HepG2 (cell line): ENCODE measurements around the gene CHD9NB. TPM values are rescaled to one million over a fixed set of nuclear protein-coding genes. Genes with fewer than 3 reads are reported as not detected.

Experiments
- FOXA1 ChIP-seq, 2 experiments: fragments of 450-650 bp in 1 of 2; sonication (generic) in 1 of 2; formaldehyde crosslinking in 1 of 2; IDR thresholded peaks; 2 replicates each; pipeline versions ENCODE4 v1.4.0 to v1.6.1; 2016 to 2020; ENCODE audit warnings: missing genetic modification reagents in 1 of 2
- GATAD2A ChIP-seq: IDR thresholded peaks from 2 replicates; pipeline ENCODE4 v1.6.1; 2016
- HOXA3 ChIP-seq: sonication (generic); formaldehyde crosslinking; IDR thresholded peaks from 2 replicates; pipeline ENCODE4 v1.5.0; 2020; ENCODE audit warnings: missing genetic modification reagents
- MAFK ChIP-seq, 2 experiments: IDR thresholded peaks in 1 of 2; conservative IDR thresholded peaks in 1 of 2; 2 replicates each; pipeline ENCODE4 v1.6.1; 2011; ENCODE audit warnings: improper control_type of control experiment in 2 of 2, low read length in 2 of 2
- PAF1 ChIP-seq: IDR thresholded peaks from 2 replicates; pipeline ENCODE4 v1.6.1; 2016; ENCODE audit warnings: missing genetic modification reagents, missing compliant biosample characterization
- PLRG1 ChIP-seq: fragments of 450-650 bp; conservative IDR thresholded peaks from 2 replicates; pipeline ENCODE4 v1.6.1; 2016
- SMAD9 ChIP-seq: sonication (generic); formaldehyde crosslinking; IDR thresholded peaks from 2 replicates; pipeline ENCODE4 v1.5.1; 2020; ENCODE audit warnings: mild to moderate bottlenecking, missing genetic modification reagents
- STAG1 ChIP-seq: sonication (generic); formaldehyde crosslinking; IDR thresholded peaks from 2 replicates; pipeline ENCODE4 v1.4.0; 2020; ENCODE audit warnings: missing genetic modification reagents
- TCF7L2 ChIP-seq: IDR thresholded peaks from 2 replicates; pipeline ENCODE4 v1.6.1; 2011; ENCODE audit warnings: mild to moderate bottlenecking, low read depth, low read length, moderate library complexity
- ZNF224 ChIP-seq: sonication (generic); formaldehyde crosslinking; IDR thresholded peaks from 2 replicates; pipeline ENCODE4 v1.5.0; 2020; ENCODE audit warnings: mild to moderate bottlenecking, missing genetic modification reagents
- ZNF446 ChIP-seq: sonication (generic); formaldehyde crosslinking; IDR thresholded peaks from 2 replicates; pipeline ENCODE4 v1.5.0; 2020; ENCODE audit warnings: mild to moderate bottlenecking, missing genetic modification reagents
- ZNF484 ChIP-seq: sonication (generic); formaldehyde crosslinking; IDR thresholded peaks from 2 replicates; pipeline ENCODE4 v1.5.1; 2020; ENCODE audit warnings: mild to moderate bottlenecking, low read depth, missing genetic modification reagents, borderline replicate concordance
- ZNF570 ChIP-seq: sonication (generic); formaldehyde crosslinking; IDR thresholded peaks from 2 replicates; pipeline ENCODE4 v1.4.0; 2020; ENCODE audit warnings: mild to moderate bottlenecking, missing genetic modification reagents, borderline replicate concordance
- ZNF720 ChIP-seq: sonication (generic); formaldehyde crosslinking; IDR thresholded peaks from 2 replicates; pipeline ENCODE4 v1.4.0; 2020; ENCODE audit warnings: missing genetic modification reagents
- polyA plus RNA-seq, 8 experiments: library from polyadenylated mRNA; depleted of rRNA in 3 of 8; stranded (reverse) in 7 of 8; unstranded in 1 of 8; fragments of >200 nt; fragmentation: Illumina TruSeq in 4 of 8; extraction: Trizol in 4 of 8; gene quantifications; 2 replicates each; pipeline versions ENCODE4 v1.2.1 to v1.2.3, GENCODE V29; 2011 to 2016; ENCODE audit warnings: low read depth in 4 of 8, missing spikeins in 1 of 8, mixed read lengths in 1 of 8; ENCODE audit not compliant: insufficient read depth in 1 of 8
- total RNA-seq, 5 experiments: library from RNA; depleted of rRNA; stranded (reverse); fragments of >200 nt; fragmentation: Illumina TruSeq; extraction: Trizol; gene quantifications; 2 replicates each; pipeline ENCODE4 v1.2.3, GENCODE V29; 2016; ENCODE audit warnings: low read depth in 1 of 5
- TF ChIP-seq, protein P1 (sequence below): sonication (generic); formaldehyde crosslinking; IDR thresholded peaks from 2 replicates; pipeline ENCODE4 v1.4.0; 2020; ENCODE audit warnings: missing genetic modification reagents
- TF ChIP-seq, protein P2 (sequence below): sonication (generic); formaldehyde crosslinking; IDR thresholded peaks from 2 replicates; pipeline ENCODE4 v1.4.0; 2020; ENCODE audit warnings: mild to moderate bottlenecking, missing genetic modification reagents
- TF ChIP-seq, protein P3 (sequence below): sonication (generic); formaldehyde crosslinking; IDR thresholded peaks from 2 replicates; pipeline ENCODE4 v1.4.0; 2020; ENCODE audit warnings: mild to moderate bottlenecking, missing genetic modification reagents
- TF ChIP-seq, protein P4 (sequence below): IDR thresholded peaks from 2 replicates; pipeline ENCODE4 v1.6.1; 2016; ENCODE audit warnings: low read depth

The CHD9NB gene
- total and polyA plus RNA-seq, 2 of the 13 experiments (the other 11 are each of a cell fraction or from before 2014, with no cell fraction given), result 0.17 to 0.18 TPM

DNA sequence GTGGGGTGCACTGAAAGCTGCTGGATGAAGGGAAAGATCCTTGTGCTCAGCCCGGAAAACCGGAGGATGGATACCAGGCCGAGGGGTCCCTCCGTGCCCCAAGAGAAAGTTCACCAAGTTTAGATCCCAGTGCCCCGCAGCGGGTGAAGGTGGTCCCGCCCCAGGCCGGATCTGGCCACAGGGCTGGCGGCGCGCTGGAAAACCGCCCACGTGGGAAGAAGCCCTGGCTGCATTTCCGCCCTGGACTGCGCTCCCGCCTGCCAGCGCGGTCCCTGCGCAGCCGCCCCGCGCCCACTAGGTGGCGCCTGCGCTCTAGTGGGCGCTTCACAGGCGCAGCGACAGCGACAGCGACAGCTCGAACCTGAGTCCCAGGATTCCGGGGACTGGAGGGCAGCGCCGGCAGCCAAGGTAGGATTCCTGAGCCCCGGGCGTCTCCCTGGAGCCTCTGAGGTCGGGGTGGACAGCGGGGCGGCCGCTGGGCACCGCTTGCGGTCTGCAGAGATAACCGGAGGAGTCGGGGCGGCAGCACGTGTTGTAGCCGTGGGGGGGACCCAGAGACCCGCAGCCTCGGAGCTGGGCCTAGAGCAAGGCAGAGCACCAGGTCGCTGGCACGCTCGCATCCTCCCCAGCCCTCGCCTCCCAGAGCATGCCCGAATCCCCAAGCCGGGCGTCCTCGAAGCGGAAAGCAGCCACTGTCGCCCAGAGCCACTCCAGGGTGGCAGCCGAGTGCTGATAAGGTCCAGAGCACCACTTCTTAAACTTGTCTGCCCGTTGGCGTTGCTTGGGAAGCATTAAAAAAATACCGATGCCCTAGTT is 2.2 kb upstream of the CHD9NB start, which contains the start of gene CHD9 (continued):
- TF ChIP-seq, protein P1, sequence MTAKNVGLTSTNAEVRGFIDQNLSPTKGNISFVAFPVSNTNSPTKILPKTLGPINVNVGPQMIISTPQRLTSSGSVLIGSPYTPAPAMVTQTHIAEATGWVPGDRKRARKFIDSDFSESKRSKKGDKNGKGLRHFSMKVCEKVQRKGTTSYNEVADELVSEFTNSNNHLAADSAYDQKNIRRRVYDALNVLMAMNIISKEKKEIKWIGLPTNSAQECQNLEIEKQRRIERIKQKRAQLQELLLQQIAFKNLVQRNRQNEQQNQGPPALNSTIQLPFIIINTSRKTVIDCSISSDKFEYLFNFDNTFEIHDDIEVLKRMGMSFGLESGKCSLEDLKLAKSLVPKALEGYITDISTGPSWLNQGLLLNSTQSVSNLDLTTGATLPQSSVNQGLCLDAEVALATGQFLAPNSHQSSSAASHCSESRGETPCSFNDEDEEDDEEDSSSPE (CRISPR knock-in tag), result peak; percentile 96
- TF ChIP-seq, protein P2, sequence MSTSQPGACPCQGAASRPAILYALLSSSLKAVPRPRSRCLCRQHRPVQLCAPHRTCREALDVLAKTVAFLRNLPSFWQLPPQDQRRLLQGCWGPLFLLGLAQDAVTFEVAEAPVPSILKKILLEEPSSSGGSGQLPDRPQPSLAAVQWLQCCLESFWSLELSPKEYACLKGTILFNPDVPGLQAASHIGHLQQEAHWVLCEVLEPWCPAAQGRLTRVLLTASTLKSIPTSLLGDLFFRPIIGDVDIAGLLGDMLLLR, result peak; percentile 96
- TF ChIP-seq GATAD2A (CRISPR knock-in tag), result peak; percentile 88
- peak; percentile 100 for TF ChIP-seq STAG1 (CRISPR knock-in tag)
- TF ChIP-seq, protein P3, sequence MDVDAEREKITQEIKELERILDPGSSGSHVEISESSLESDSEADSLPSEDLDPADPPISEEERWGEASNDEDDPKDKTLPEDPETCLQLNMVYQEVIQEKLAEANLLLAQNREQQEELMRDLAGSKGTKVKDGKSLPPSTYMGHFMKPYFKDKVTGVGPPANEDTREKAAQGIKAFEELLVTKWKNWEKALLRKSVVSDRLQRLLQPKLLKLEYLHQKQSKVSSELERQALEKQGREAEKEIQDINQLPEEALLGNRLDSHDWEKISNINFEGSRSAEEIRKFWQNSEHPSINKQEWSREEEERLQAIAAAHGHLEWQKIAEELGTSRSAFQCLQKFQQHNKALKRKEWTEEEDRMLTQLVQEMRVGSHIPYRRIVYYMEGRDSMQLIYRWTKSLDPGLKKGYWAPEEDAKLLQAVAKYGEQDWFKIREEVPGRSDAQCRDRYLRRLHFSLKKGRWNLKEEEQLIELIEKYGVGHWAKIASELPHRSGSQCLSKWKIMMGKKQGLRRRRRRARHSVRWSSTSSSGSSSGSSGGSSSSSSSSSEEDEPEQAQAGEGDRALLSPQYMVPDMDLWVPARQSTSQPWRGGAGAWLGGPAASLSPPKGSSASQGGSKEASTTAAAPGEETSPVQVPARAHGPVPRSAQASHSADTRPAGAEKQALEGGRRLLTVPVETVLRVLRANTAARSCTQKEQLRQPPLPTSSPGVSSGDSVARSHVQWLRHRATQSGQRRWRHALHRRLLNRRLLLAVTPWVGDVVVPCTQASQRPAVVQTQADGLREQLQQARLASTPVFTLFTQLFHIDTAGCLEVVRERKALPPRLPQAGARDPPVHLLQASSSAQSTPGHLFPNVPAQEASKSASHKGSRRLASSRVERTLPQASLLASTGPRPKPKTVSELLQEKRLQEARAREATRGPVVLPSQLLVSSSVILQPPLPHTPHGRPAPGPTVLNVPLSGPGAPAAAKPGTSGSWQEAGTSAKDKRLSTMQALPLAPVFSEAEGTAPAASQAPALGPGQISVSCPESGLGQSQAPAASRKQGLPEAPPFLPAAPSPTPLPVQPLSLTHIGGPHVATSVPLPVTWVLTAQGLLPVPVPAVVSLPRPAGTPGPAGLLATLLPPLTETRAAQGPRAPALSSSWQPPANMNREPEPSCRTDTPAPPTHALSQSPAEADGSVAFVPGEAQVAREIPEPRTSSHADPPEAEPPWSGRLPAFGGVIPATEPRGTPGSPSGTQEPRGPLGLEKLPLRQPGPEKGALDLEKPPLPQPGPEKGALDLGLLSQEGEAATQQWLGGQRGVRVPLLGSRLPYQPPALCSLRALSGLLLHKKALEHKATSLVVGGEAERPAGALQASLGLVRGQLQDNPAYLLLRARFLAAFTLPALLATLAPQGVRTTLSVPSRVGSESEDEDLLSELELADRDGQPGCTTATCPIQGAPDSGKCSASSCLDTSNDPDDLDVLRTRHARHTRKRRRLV (CRISPR knock-in tag), result peak; percentile 96
- TF ChIP-seq PLRG1, result no peak
- 0 out of 2 replicates have a peak, but pooled peaks have one; percentile 18 for TF ChIP-seq SMAD9 (CRISPR knock-in tag)
- TF ChIP-seq MAFK (conservative IDR thresholded peaks at IDR 0.05 in 1 of 2, IDR thresholded peaks at IDR 0.05 in 1 of 2; ENCODE audit: low read length in 2 of 2), result no peak
- no peak for TF ChIP-seq ZNF484 (CRISPR knock-in tag)
- no peak for TF ChIP-seq FOXA1 (IDR thresholded peaks at IDR 0.05)
- TF ChIP-seq FOXA1 (CRISPR knock-in tag; IDR thresholded peaks at IDR 0.05), result peak; percentile 49
- peak; percentile 90 for TF ChIP-seq ZNF224
- TF ChIP-seq, protein P4, sequence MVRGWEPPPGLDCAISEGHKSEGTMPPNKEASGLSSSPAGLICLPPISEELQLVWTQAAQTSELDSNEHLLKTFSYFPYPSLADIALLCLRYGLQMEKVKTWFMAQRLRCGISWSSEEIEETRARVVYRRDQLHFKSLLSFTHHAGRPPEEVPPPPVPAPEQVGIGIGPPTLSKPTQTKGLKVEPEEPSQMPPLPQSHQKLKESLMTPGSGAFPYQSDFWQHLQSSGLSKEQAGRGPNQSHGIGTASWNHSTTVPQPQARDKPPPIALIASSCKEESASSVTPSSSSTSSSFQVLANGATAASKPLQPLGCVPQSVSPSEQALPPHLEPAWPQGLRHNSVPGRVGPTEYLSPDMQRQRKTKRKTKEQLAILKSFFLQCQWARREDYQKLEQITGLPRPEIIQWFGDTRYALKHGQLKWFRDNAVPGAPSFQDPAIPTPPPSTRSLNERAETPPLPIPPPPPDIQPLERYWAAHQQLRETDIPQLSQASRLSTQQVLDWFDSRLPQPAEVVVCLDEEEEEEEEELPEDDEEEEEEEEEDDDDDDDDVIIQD (CRISPR knock-in tag), result peak; percentile 63
- peak; percentile 97 for TF ChIP-seq ZNF446 (CRISPR knock-in tag)
- TF ChIP-seq HOXA3 (CRISPR knock-in tag), result peak; percentile 91
- no peak for TF ChIP-seq PAF1
- TF ChIP-seq ZNF720 (CRISPR knock-in tag), result no peak; the same call in 1 of the 2 replicates
- TF ChIP-seq TCF7L2, result no peak
- no peak for TF ChIP-seq ZNF570 (CRISPR knock-in tag)
